Activated B cell treated with CpG ODN at 0.5 μM for 24 hours (primary cell): ENCODE measurements around the gene NOS1AP. TPM values are rescaled to one million over a fixed set of nuclear protein-coding genes. Genes with fewer than 3 reads are reported as not detected.

Experiments used
- ATAC-seq: fragments of 200-7000 bp; cut with Tn5 transposase; one replicate; pipeline ENCODE4 v1.10.0; 2021; ENCODE audit warnings: low read depth, mild to moderate bottlenecking, moderate library complexity
- CTCF ChIA-PET: fragments of 350-600 bp; sonication (Branson Sonifier 250); formaldehyde crosslinking; loops from one replicate; lab custom pipeline; 2021; ENCODE audit warnings: antibody characterized with exemption; lab: Charles Lee
- POLR2A ChIA-PET: fragments of 350-600 bp; sonication (Branson Sonifier 250); formaldehyde crosslinking; loops from one replicate; lab custom pipeline; 2021; ENCODE audit warnings: antibody characterized with exemption; lab: Charles Lee
- DNase-seq: peaks from one replicate; pipeline ENCODE4 v3.0.0; 2022
- H3K27ac Mint-ChIP-seq: one replicate; pipeline ENCODE4 v1.8.0; 2020; ENCODE audit warnings: mixed read lengths
- H3K27me3 Mint-ChIP-seq: one replicate; pipeline ENCODE4 v1.8.0; 2021; ENCODE audit warnings: mixed read lengths
- H3K36me3 Mint-ChIP-seq: one replicate; pipeline ENCODE4 v1.8.0; 2021; ENCODE audit warnings: low read depth, mixed read lengths
- H3K4me1 Mint-ChIP-seq: one replicate; pipeline ENCODE4 v1.8.0; 2021; ENCODE audit warnings: mixed read lengths
- H3K4me3 Mint-ChIP-seq: one replicate; pipeline ENCODE4 v1.8.0; 2020; ENCODE audit warnings: mild to moderate bottlenecking, mixed read lengths
- H3K9me3 Mint-ChIP-seq: one replicate; pipeline ENCODE4 v1.8.0; 2020; ENCODE audit warnings: mixed read lengths
- CTCF ChIP-seq: fragments of 200-600 bp; IDR thresholded peaks from one replicate; pipeline ENCODE4 v1.8.0; 2022; ENCODE audit warnings: antibody characterized with exemption, mild to moderate bottlenecking
- intact Hi-C: fragments of 100-400 bp; cut with micrococcal nuclease; formaldehyde crosslinking; loops from one replicate; pipeline ENCODE4 v1.15.1; 2024
- total RNA-seq: library from RNA; stranded (reverse); gene quantifications from 2 replicates; pipeline ENCODE4 v1.2.3, GENCODE V29; 2022

NOS1AP gene
- total RNA-seq, 1 donor from 2014 or later = not detected

GRCh38 chr1:162235241-162235800 is 165.8 kb downstream of the NOS1AP start:
- peaks cover 16% of the 10 kb centered on the region for H3K27me3 Mint-ChIP-seq
- H3K4me3 Mint-ChIP-seq = no peak overlapping the region
- no peak overlapping the region for H3K27ac Mint-ChIP-seq
- ATAC-seq (no peak), DNase-seq (no peak)
- intact Hi-C loops = no loop called here
- ChIA-PET CTCF (interaction anchor here (1.1 kb wide), 1 partner anchor 16 kb away, joined by 3 read pairs; no protein-coding TSS in a partner anchor), POLR2A (no interaction called here)
- TF ChIP-seq CTCF = no peak
- peaks cover 3% of the 10 kb centered on the region for H3K4me1 Mint-ChIP-seq
- no peaks in the 10 kb centered on the region for H3K9me3 Mint-ChIP-seq
- no peaks in the 10 kb centered on the region for H3K36me3 Mint-ChIP-seq

DNA sequence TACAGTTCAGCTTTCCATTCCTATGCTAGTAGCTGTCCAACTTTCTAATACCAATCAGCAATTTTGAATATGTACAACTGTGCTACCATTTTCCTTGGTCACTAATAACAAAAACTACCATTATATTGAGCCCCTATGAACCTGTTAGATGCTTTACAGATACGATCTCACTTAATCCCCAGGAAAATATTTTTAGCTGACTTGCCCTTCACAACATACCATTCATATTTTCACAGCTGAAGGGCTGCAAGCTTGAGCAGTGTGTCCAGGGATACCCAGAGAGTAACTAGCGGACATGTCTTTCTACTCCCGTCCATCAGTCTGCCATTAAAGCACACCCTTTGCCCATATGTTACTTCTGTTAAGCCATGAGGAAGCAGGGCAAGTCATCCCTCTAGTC is 166.7 kb downstream of the NOS1AP start:
- ChIA-PET POLR2A (no interaction called here), CTCF (no interaction called here)
- no peaks in the 10 kb centered on the region for H3K36me3 Mint-ChIP-seq
- no peaks in the 10 kb centered on the region for H3K9me3 Mint-ChIP-seq
- DNase-seq (no peak), ATAC-seq (no peak)
- H3K27me3 Mint-ChIP-seq = peaks cover 20% of the 10 kb centered on the region
- no peak overlapping the region for H3K4me3 Mint-ChIP-seq
- intact Hi-C loops = no loop called here
- TF ChIP-seq CTCF = no peak
- no peaks in the 10 kb centered on the region for H3K4me1 Mint-ChIP-seq
- H3K27ac Mint-ChIP-seq = no peak overlapping the region

DNA sequence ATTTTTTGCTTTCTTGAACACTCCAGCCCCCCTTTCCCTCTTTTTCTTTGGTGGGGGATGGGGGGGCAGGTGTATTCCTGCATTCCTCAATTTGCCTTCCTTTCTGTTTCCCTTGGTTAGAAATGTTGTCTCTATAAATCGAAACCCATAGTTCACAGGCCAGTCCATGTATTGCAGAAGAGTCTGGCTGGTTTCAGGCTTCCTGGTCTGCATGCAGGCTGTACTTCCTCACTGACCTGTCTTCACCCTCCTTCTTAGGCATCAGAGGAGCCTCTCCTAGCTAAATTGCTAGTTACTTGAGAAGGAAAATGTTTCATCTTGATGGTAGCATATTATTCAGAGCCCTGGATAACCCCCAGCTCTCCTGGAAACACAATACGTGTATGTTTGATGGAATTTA is 167.1 kb downstream of the NOS1AP start:
- Mint-ChIP-seq H3K9me3 (no peaks in the 10 kb centered on the region), H3K27ac (no peak overlapping the region), H3K4me1 (no peaks in the 10 kb centered on the region), H3K36me3 (no peaks in the 10 kb centered on the region), H3K4me3 (no peak overlapping the region), H3K27me3 (peaks cover 20% of the 10 kb centered on the region)
- intact Hi-C loops = no loop called here
- POLR2A ChIA-PET = no interaction called here
- DNase-seq (no peak), ATAC-seq (no peak)
- CTCF ChIA-PET = no interaction called here
- TF ChIP-seq CTCF = no peak

GRCh38 chr1:162240577-162240976 is 171.1 kb downstream of the NOS1AP start:
- intact Hi-C loops = no loop called here
- CTCF ChIA-PET = no interaction called here
- Mint-ChIP-seq H3K36me3 (no peaks in the 10 kb centered on the region), H3K4me3 (no peak overlapping the region), H3K27ac (no peak overlapping the region), H3K9me3 (no peaks in the 10 kb centered on the region), H3K4me1 (no peaks in the 10 kb centered on the region), H3K27me3 (peaks cover 16% of the 10 kb centered on the region)
- ATAC-seq (no peak), DNase-seq (no peak)
- no peak for TF ChIP-seq CTCF
- POLR2A ChIA-PET = no interaction called here

- H3K9me3 Mint-ChIP-seq = no peaks in the 10 kb centered on the region
- H3K36me3 Mint-ChIP-seq = no peaks in the 10 kb centered on the region
- TF ChIP-seq CTCF = no peak
- H3K27me3 Mint-ChIP-seq = peaks cover 14% of the 10 kb centered on the region
- no peaks in the 10 kb centered on the region for H3K4me1 Mint-ChIP-seq
- DNase-seq (no peak), ATAC-seq (no peak)
- no peak overlapping the region for H3K4me3 Mint-ChIP-seq
- intact Hi-C loops = no loop called here
- no peak overlapping the region for H3K27ac Mint-ChIP-seq
- CTCF ChIA-PET = no interaction called here
- POLR2A ChIA-PET = no interaction called here
These were observed 173.3 kb downstream of the NOS1AP start for GRCh38 chr1:162242804-162243203.
